Upper lobe of left lung (tissue), 6 donors: ENCODE results near the gene FAM83C. TPM values are rescaled to one million over a fixed set of nuclear protein-coding genes. Genes with fewer than 3 reads are reported as not detected.
A peak's percentile ranks its signal among the peaks of the same experiment; 100 is the strongest.
"Not testable (repeated sequence)": the region's sequence is repeated elsewhere in the genome, so short reads cannot be mapped to it uniquely, and the experiment has no call there.

Experiments
- ATAC-seq, 2 donors: fragments of 200-7000 bp; cut with Tn5 transposase; one replicate each; pipeline ENCODE4 v1.9.1; 2022; ENCODE audit warnings: mild to moderate bottlenecking in 2 of 2, moderate library complexity in 2 of 2; ENCODE audit not compliant: low FRiP score in 2 of 2
- DNase-seq, 2 donors: peaks; one replicate each; pipeline ENCODE4 v3.0.0-alpha.2; 2019 to 2020
- H3K27ac ChIP-seq, 4 donors: fragments of 200-600 bp; sonication (generic); one replicate each; pipeline ENCODE4 v1.5.1; 2016 to 2019
- H3K27me3 ChIP-seq, 4 donors: fragments of 200-600 bp; sonication (generic); one replicate each; pipeline ENCODE4 v1.5.1; 2017 to 2019
- H3K36me3 ChIP-seq, 4 donors: fragments of 200-600 bp; sonication (generic); one replicate each; pipeline ENCODE4 v1.5.1; 2016 to 2019
- H3K4me1 ChIP-seq, 4 donors: fragments of 200-600 bp; sonication (generic); one replicate each; pipeline ENCODE4 v1.5.1; 2018 to 2019
- H3K4me3 ChIP-seq, 4 donors: fragments of 200-600 bp; sonication (generic); one replicate each; pipeline ENCODE4 v1.5.1; 2017 to 2019; ENCODE audit warnings: mild to moderate bottlenecking in 2 of 4, moderate library complexity in 1 of 4
- H3K9me3 ChIP-seq, 4 donors: fragments of 200-600 bp; sonication (generic); one replicate each; pipeline ENCODE4 v1.5.1; 2018 to 2019
- EP300 ChIP-seq, 4 donors: sonication (generic); formaldehyde crosslinking; IDR thresholded peaks; one replicate each; pipeline ENCODE4 v1.5.1; 2017; ENCODE audit warnings: antibody characterized with exemption in 4 of 4, control low read depth in 2 of 4
- POLR2A ChIP-seq, 4 donors: fragments of 450-650 bp; IDR thresholded peaks; one replicate each; pipeline ENCODE4 v1.5.1; 2016 to 2017; ENCODE audit warnings: antibody characterized with exemption in 4 of 4, mild to moderate bottlenecking in 2 of 4
- POLR2AphosphoS5 ChIP-seq, 2 donors: sonication (generic); formaldehyde crosslinking; IDR thresholded peaks; one replicate each; pipeline ENCODE4 v1.5.1; 2017; ENCODE audit warnings: antibody characterized with exemption in 2 of 2
- WGBS, 2 donors: methylation state at CpG; one replicate each; pipeline ENCODE4 v1.1.5; 2017 to 2018; 5-methylcytosine and 5-hydroxymethylcytosine counted together
- total RNA-seq, 6 donors: library from RNA; depleted of rRNA in 4 of 6; stranded (reverse); fragments of >200 nt in 4 of 6; gene quantifications; one replicate each; pipeline versions ENCODE4 v1.1.0 to v1.2.1, GENCODE V29; 2016 to 2021
- TF ChIP-seq, protein P1 (sequence below), 6 experiments: fragments of 450-650 bp in 4 of 6; fragments of 200-600 bp in 2 of 6; sonication (generic) in 2 of 6; IDR thresholded peaks; one replicate each; pipeline ENCODE4 v1.5.1; 2016 to 2019; ENCODE audit warnings: antibody characterized with exemption in 6 of 6
- donor health status: DM: no; HTN: no; CAD: no; lungs with moderate emphysema.
- donor health status: DM: no; HTN: yes; CAD: no; lungs with severe emphysema.

FAM83C gene
- total RNA-seq, 6 donors from 2014 or later: not detected

DNA sequence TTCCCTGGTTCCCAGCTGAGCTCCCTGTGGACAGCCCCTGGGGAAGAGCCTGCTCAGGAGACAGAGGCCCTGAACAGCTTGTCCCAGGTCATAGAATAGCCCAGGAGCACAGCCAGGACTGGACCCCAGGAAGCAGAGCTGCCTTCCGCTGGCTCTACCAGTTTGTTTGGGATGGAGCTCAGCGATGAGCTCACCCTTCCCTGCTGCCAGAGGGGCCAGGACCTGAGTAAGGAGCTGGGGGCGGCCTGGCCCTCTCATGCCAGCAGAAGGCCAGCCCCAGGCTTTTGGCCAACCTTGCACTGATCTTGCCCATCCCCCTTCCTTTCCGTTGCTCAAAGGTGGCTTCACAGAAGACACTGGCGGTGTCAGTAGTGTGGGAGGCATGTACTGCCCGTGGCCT is 31.8 kb downstream of the FAM83C start:
- peaks cover 0 to 15% (median 10%) of the 10 kb centered on the region in 4 donors for H3K4me1 ChIP-seq
- H3K27ac ChIP-seq: no peak overlapping the region
- no peaks in the 10 kb centered on the region for H3K9me3 ChIP-seq
- no peaks in the 10 kb centered on the region for H3K27me3 ChIP-seq
- DNase-seq: no peak
- 67 to 88% methylated on average over 1 to 4 of the region's 6 CpGs for WGBS, 2 donors
- no peak for ATAC-seq
- H3K4me3 ChIP-seq: no peak overlapping the region
- H3K36me3 ChIP-seq: peaks cover 0 to 5% (median 0%) of the 10 kb centered on the region in 4 donors
- no peak for TF ChIP-seq POLR2A (IDR thresholded peaks at IDR 0.05)
- no peak for TF ChIP-seq EP300 (IDR thresholded peaks at IDR 0.05)
- TF ChIP-seq, protein P1, sequence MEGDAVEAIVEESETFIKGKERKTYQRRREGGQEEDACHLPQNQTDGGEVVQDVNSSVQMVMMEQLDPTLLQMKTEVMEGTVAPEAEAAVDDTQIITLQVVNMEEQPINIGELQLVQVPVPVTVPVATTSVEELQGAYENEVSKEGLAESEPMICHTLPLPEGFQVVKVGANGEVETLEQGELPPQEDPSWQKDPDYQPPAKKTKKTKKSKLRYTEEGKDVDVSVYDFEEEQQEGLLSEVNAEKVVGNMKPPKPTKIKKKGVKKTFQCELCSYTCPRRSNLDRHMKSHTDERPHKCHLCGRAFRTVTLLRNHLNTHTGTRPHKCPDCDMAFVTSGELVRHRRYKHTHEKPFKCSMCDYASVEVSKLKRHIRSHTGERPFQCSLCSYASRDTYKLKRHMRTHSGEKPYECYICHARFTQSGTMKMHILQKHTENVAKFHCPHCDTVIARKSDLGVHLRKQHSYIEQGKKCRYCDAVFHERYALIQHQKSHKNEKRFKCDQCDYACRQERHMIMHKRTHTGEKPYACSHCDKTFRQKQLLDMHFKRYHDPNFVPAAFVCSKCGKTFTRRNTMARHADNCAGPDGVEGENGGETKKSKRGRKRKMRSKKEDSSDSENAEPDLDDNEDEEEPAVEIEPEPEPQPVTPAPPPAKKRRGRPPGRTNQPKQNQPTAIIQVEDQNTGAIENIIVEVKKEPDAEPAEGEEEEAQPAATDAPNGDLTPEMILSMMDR (IDR thresholded peaks at IDR 0.05): no peak

GRCh38 chr20:35257175-35257909 is 34.9 kb downstream of the FAM83C start:
- 79 to 85% methylated on average over 8 of the region's 8 CpGs for WGBS, 2 donors
- H3K4me1 ChIP-seq: no peaks in the 10 kb centered on the region
- no peaks in the 10 kb centered on the region for H3K36me3 ChIP-seq
- TF ChIP-seq, protein P1 (IDR thresholded peaks at IDR 0.05): no peak
- TF ChIP-seq POLR2AphosphoS5 (IDR thresholded peaks at IDR 0.05) (no peak), POLR2A (IDR thresholded peaks at IDR 0.05) (no peak), EP300 (IDR thresholded peaks at IDR 0.05) (no peak)
- H3K27ac ChIP-seq: no peak overlapping the region
- no peaks in the 10 kb centered on the region for H3K9me3 ChIP-seq
- no peak for ATAC-seq
- no peaks in the 10 kb centered on the region for H3K27me3 ChIP-seq
- no peak for DNase-seq
- H3K4me3 ChIP-seq: no peak overlapping the region

DNA sequence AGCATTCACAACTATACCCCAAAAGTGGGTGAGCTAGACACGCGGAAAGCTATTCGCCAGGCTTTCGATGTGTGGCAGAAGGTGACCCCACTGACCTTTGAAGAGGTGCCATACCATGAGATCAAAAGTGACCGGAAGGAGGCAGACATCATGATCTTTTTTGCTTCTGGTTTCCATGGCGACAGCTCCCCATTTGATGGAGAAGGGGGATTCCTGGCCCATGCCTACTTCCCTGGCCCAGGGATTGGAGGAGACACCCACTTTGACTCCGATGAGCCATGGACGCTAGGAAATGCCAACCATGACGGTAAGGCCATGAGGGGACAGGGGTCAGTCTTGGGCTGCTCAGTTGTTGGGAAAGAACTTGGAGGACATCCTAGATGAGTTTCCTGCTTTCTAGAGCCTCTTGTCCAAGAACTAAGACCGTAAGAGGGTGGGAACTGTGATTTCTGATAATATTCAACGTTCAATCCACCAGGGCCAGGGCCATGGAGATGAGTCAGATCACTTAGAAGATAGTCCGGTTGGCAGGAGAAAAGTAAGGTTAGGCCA is 37.7 kb downstream of the FAM83C start:
- peak in 1 of 2 donors; percentile 46 for ATAC-seq
- no peaks in the 10 kb centered on the region for H3K36me3 ChIP-seq
- DNase-seq: no peak
- TF ChIP-seq POLR2AphosphoS5 (IDR thresholded peaks at IDR 0.05): no peak
- TF ChIP-seq EP300 (IDR thresholded peaks at IDR 0.05): no peak
- TF ChIP-seq POLR2A (IDR thresholded peaks at IDR 0.05): no peak
- TF ChIP-seq, protein P1 (IDR thresholded peaks at IDR 0.05): no peak
- H3K27ac ChIP-seq: no peak overlapping the region
- no peaks in the 10 kb centered on the region for H3K4me1 ChIP-seq
- H3K9me3 ChIP-seq: no peaks in the 10 kb centered on the region
- no peak overlapping the region for H3K4me3 ChIP-seq
- WGBS, 2 donors: 91 to 95% methylated on average over 12 of the region's 12 CpGs
- H3K27me3 ChIP-seq: no peaks in the 10 kb centered on the region

- no peak for DNase-seq
Measured at GRCh38 chr20:35253010-35253409, 39.2 kb downstream of the FAM83C start.

GRCh38 chr20:35252598-35252997 is 39.6 kb downstream of the FAM83C start:
- not testable (repeated sequence) for H3K4me1 ChIP-seq, ATAC-seq, H3K9me3 ChIP-seq, H3K4me3 ChIP-seq, H3K27me3 ChIP-seq, DNase-seq, H3K36me3 ChIP-seq
- H3K27ac ChIP-seq: peak overlapping the region in 1 of 4 donors; percentile 49
- 100% methylated on average over 1 of the region's 2 CpGs for WGBS, 2 donors

More at GRCh38 chr20:35253010-35253409, 39.2 kb downstream of the FAM83C start:
- no peaks in the 10 kb centered on the region for H3K36me3 ChIP-seq
- H3K27ac ChIP-seq: no peak overlapping the region
- H3K9me3 ChIP-seq: no peaks in the 10 kb centered on the region
- no peaks in the 10 kb centered on the region for H3K27me3 ChIP-seq
- WGBS, 2 donors: 62 to 78% methylated on average over 3 of the region's 3 CpGs
- no peaks in the 10 kb centered on the region for H3K4me1 ChIP-seq
- no peak overlapping the region for H3K4me3 ChIP-seq
- TF ChIP-seq POLR2AphosphoS5 (IDR thresholded peaks at IDR 0.05) (no peak), POLR2A (IDR thresholded peaks at IDR 0.05) (no peak), EP300 (IDR thresholded peaks at IDR 0.05) (no peak)
- TF ChIP-seq, protein P1 (IDR thresholded peaks at IDR 0.05): no peak
- no peak for ATAC-seq
